Osteocyte (in vitro differentiated cells): ENCODE data around the gene FETUB. TPM values are rescaled to one million over a fixed set of nuclear protein-coding genes. Genes with fewer than 3 reads are reported as not detected.
"Not testable (repeated sequence)": the region's sequence is repeated elsewhere in the genome, so short reads cannot be mapped to it uniquely, and the experiment has no call there.

Experiments used
- DNase-seq: peaks from one replicate; pipeline ENCODE4 v3.0.0; 2021; ENCODE audit warnings: mixed read lengths; ENCODE audit not compliant: unreplicated experiment; ENCODE audit errors: extremely low spot score
- H3K27ac Mint-ChIP-seq: one replicate; pipeline ENCODE4 v1.8.0; 2021; ENCODE audit warnings: mild to moderate bottlenecking, mixed read lengths; ENCODE audit not compliant: unreplicated experiment
- H3K27me3 Mint-ChIP-seq: one replicate; pipeline ENCODE4 v1.8.0; 2021; ENCODE audit warnings: mixed read lengths; ENCODE audit not compliant: unreplicated experiment
- H3K36me3 Mint-ChIP-seq: one replicate; pipeline ENCODE4 v1.8.0; 2021; ENCODE audit warnings: mixed read lengths; ENCODE audit not compliant: unreplicated experiment
- H3K4me1 Mint-ChIP-seq: one replicate; pipeline ENCODE4 v1.8.0; 2021; ENCODE audit warnings: mixed read lengths; ENCODE audit not compliant: unreplicated experiment
- H3K4me3 Mint-ChIP-seq: one replicate; pipeline ENCODE4 v1.8.0; 2021; ENCODE audit warnings: mild to moderate bottlenecking, moderate library complexity, mixed read lengths; ENCODE audit not compliant: unreplicated experiment
- H3K9me3 Mint-ChIP-seq: one replicate; pipeline ENCODE4 v1.8.0; 2021; ENCODE audit warnings: mixed read lengths; ENCODE audit not compliant: unreplicated experiment
- CTCF ChIP-seq: fragments of 200-600 bp; sonication (generic); IDR thresholded peaks from 2 replicates; pipeline ENCODE4 v1.5.0; 2021; ENCODE audit warnings: antibody characterized with exemption, mild to moderate bottlenecking, moderate library complexity
- total RNA-seq: library from RNA; stranded (reverse); gene quantifications from 2 replicates; pipeline ENCODE4 v1.2.1, GENCODE V29; 2021

Gene FETUB
- total RNA-seq, 1 donor from 2014 or later: not detected

DNA sequence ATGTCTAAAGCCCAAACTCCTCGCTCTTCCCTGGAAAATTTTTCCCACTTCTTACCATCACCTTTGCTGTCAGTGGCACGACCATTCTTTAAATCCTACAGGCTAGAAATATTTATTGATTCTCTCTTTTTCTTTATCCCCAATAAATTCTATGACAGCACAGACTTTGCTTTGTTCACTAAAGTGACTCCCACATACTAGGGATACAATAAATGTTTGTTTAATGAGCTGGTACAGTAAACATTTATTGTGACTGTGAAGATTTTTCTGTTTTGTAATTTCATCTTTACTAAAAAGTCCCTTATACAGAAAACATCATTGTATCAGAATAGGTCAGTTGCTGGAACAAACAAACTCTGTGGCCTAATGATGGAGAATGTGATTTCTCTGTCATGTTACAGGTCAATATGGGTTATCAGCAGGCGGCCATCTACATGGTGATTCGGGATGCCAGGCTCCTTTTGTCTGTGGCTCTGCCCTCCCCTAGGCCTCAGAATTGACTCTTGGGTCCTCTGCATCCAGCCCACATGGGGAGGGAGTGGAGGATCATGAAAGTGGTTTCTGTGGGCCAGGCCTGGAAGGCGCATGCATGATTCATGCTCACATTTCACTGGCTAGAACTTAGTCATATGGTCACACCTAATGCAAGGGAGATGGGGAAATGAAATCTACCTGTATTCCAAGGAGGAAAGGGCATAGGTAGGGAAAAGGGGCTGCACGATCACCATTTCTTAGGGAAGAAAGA is 54.3 kb downstream of the FETUB start:
- Mint-ChIP-seq H3K4me1 (no peaks in the 10 kb centered on the region), H3K27ac (no peak overlapping the region), H3K4me3 (no peak overlapping the region), H3K36me3 (no peaks in the 10 kb centered on the region), H3K27me3 (peaks cover 25% of the 10 kb centered on the region), H3K9me3 (no peaks in the 10 kb centered on the region)
- no peak for DNase-seq
- no peak for TF ChIP-seq CTCF

DNA sequence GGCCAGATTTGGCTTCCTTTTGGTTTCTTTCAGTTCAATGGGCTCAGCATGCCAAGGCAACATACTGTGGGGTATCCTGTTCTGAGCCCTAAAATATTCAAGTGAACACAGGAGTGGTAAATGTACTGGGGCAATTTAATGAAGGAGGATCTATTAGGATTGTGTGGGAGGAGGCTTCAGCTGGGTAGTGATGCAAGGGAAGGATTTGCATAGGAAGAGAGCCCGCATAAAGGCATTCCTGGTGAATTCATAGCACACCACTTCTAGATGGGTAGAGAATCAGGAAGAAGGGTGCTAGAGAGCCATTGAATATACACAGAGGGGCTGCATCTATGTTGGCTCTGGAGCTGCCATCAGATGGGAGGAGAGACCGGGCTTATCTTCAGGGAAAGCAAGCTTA is 56.3 kb downstream of the FETUB start:
- Mint-ChIP-seq H3K9me3 (no peaks in the 10 kb centered on the region), H3K27ac (no peak overlapping the region), H3K36me3 (no peaks in the 10 kb centered on the region), H3K4me3 (no peak overlapping the region), H3K4me1 (no peaks in the 10 kb centered on the region), H3K27me3 (peaks cover 26% of the 10 kb centered on the region)
- TF ChIP-seq CTCF: no peak
- DNase-seq: no peak

- TF ChIP-seq CTCF: no peak
- no peak overlapping the region for H3K4me3 Mint-ChIP-seq
- H3K9me3 Mint-ChIP-seq: no peaks in the 10 kb centered on the region
- no peak overlapping the region for H3K27ac Mint-ChIP-seq
- no peaks in the 10 kb centered on the region for H3K36me3 Mint-ChIP-seq
- H3K27me3 Mint-ChIP-seq: peaks cover 26% of the 10 kb centered on the region
- DNase-seq: no peak
- no peaks in the 10 kb centered on the region for H3K4me1 Mint-ChIP-seq
Observed at GRCh38 chr3:186697510-186697909, 57.3 kb downstream of the FETUB start.

DNA sequence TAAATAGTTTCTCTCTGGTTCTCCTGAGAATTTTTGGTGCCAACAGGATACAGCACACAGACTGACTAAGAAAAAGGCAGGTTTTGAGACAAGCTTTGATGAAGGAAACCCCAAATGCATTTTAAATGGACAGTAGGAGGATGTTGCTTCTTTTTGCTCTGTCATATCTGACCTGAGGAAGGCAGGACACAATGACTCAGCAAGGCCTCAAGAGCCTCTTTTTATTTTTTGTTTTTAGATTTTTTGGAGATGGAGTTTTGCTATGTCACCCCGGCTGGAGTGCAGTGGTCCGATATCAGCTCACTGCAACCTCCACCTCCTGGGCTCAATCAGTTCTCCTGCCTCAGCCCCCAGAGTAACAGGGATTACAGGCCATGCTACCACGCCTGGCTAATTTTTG is 60.1 kb downstream of the FETUB start:
- peaks cover 37% of the 10 kb centered on the region for H3K27me3 Mint-ChIP-seq
- no peak for DNase-seq
- H3K27ac Mint-ChIP-seq: no peak overlapping the region

GRCh38 chr3:186702451-186702850 is 62.3 kb downstream of the FETUB start:
- H3K27ac Mint-ChIP-seq, H3K4me1 Mint-ChIP-seq, H3K36me3 Mint-ChIP-seq, DNase-seq, H3K9me3 Mint-ChIP-seq, H3K4me3 Mint-ChIP-seq: not testable (repeated sequence)
- peaks cover 47% of the 10 kb centered on the region for H3K27me3 Mint-ChIP-seq

More for the DNA sequence above, 60.1 kb downstream of the FETUB start:
- TF ChIP-seq CTCF: no peak
- Mint-ChIP-seq H3K4me1 (no peaks in the 10 kb centered on the region), H3K36me3 (no peaks in the 10 kb centered on the region), H3K9me3 (no peaks in the 10 kb centered on the region), H3K4me3 (no peak overlapping the region)

Other genes starting within 250 kb of the FETUB start
- gene CRYGS, start 96.0 kb upstream of the FETUB start, total RNA-seq: 3.9 and 4.9 TPM in 2 replicates
- 15.6 and 16.4 TPM in 2 replicates for gene TBCCD1, start 73.1 kb upstream of the FETUB start, total RNA-seq
- gene DNAJB11, start 69.7 kb upstream of the FETUB start, total RNA-seq: 73.0 and 75.8 TPM in 2 replicates
- gene AHSG, start 27.3 kb upstream of the FETUB start, total RNA-seq: not detected in 2 replicates
- gene HRG, start 25.6 kb downstream of the FETUB start, total RNA-seq: not detected in 2 replicates
- not detected in 2 replicates for gene KNG1, start 77.0 kb downstream of the FETUB start, total RNA-seq
- 356 and 408 TPM in 2 replicates for gene EIF4A2, start 143.2 kb downstream of the FETUB start, total RNA-seq
- 17.2 and 18.1 TPM in 2 replicates for gene RFC4, start 166.1 kb downstream of the FETUB start, total RNA-seq
- not detected in 2 replicates for gene ADIPOQ, start 202.3 kb downstream of the FETUB start, total RNA-seq